Naive B cell (primary cell): ENCODE measurements around the gene FMNL2. TPM values are rescaled to one million over a fixed set of nuclear protein-coding genes. Genes with fewer than 3 reads are reported as not detected.

Experiments
- ATAC-seq, 2 donors: fragments of 150-1000 bp; cut with Tn5 transposase; 2 replicates each; pipeline ENCODE4 v1.10.0; 2021; ENCODE audit warnings: low read depth in 2 of 2, mild to moderate bottlenecking in 2 of 2, moderate library complexity in 2 of 2
- DNase-seq: peaks from one replicate; pipeline ENCODE4 v3.0.0; 2022
- H3K27ac Mint-ChIP-seq, 6 donors: one replicate each; pipeline ENCODE4 v1.8.0; 2020 to 2022; ENCODE audit warnings: mild to moderate bottlenecking in 6 of 6, mixed read lengths in 6 of 6, moderate library complexity in 5 of 6, inconsistent platforms in 2 of 6
- H3K27me3 Mint-ChIP-seq, 3 donors: one replicate each; pipeline ENCODE4 v1.8.0; 2021 to 2022; ENCODE audit warnings: mixed read lengths in 3 of 3, mild to moderate bottlenecking in 1 of 3
- H3K36me3 Mint-ChIP-seq, 2 donors: one replicate each; pipeline ENCODE4 v1.8.0; 2020 to 2022; ENCODE audit warnings: mixed read lengths in 2 of 2, inconsistent platforms in 1 of 2, mild to moderate bottlenecking in 1 of 2
- H3K4me1 Mint-ChIP-seq, 3 donors: one replicate each; pipeline ENCODE4 v1.8.0; 2020 to 2022; ENCODE audit warnings: mixed read lengths in 3 of 3, inconsistent platforms in 1 of 3, mild to moderate bottlenecking in 1 of 3, moderate library complexity in 1 of 3
- H3K4me3 Mint-ChIP-seq, 8 donors: one replicate each; pipeline ENCODE4 v1.8.0; 2020 to 2022; ENCODE audit warnings: mild to moderate bottlenecking in 8 of 8, mixed read lengths in 8 of 8, moderate library complexity in 8 of 8, inconsistent platforms in 2 of 8
- H3K9me3 Mint-ChIP-seq, 7 donors: one replicate each; pipeline ENCODE4 v1.8.0; 2020 to 2022; ENCODE audit warnings: mixed read lengths in 7 of 7, mild to moderate bottlenecking in 5 of 7, inconsistent platforms in 2 of 7, moderate library complexity in 1 of 7
- polyA plus RNA-seq, 6 donors: library from polyadenylated mRNA; unstranded; fragments of 300-500 nt; fragmentation: Illumina TruSeq; gene quantifications; one replicate each; pipeline ENCODE4 v1.2.3, GENCODE V29; 2021; ENCODE audit warnings: low read depth in 6 of 6

Gene FMNL2
- polyA plus RNA-seq, 6 donors from 2014 or later, result 0.08 to 1.4 (median 0.61) TPM

DNA sequence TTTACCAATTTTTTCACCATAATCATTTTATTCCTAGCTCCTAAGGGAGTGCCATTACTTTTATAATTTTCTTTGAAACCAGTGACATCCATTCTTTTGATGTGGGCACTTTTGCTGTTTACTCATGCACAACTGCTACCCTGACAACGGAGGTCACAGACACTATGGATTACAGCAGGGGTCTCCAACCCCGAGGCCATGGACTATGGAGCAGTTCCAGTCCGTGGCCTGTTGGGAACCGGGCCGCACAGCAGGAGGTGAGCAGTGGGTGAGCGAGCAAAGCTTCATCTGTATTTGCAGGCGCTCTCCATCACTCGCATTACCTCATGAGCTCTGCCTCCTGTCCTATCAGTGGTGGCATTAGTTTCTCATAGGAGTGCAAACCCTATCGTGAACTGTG lies 347.7 kb downstream of the FMNL2 start:
- no peak for DNase-seq
- Mint-ChIP-seq H3K36me3 (peaks cover 13 to 20% of the 10 kb centered on the region in 2 donors), H3K9me3 (no peaks in the 10 kb centered on the region), H3K27me3 (no peaks in the 10 kb centered on the region), H3K27ac (peak overlapping the region in 2 of 6 donors; percentile 18 to 31), H3K4me3 (no peak overlapping the region), H3K4me1 (peaks cover 7 to 17% (median 13%) of the 10 kb centered on the region in 3 donors)
- ATAC-seq, result no peak

DNA sequence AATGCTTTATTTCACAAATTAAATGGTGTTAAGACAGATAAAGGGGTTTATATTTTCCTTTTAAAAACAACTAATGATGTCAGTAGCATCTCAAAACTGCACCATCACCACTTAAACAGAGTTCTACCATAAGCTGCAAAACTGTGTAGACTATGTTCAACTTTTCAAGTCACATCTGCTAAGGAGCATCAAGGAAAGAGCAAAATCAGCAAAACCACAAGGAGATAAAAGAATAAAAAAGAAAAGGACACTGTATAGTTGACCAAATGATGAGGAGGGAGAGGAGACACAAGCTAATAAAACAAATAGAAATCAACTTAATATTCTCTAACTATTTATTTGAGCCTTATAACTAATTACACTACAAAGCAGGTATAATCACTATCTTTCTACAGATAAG lies 348.4 kb downstream of the FMNL2 start:
- no peak overlapping the region for H3K4me3 Mint-ChIP-seq
- DNase-seq (no peak), ATAC-seq (no peak)
- no peaks in the 10 kb centered on the region for H3K9me3 Mint-ChIP-seq
- H3K4me1 Mint-ChIP-seq, result peaks cover 7 to 17% (median 13%) of the 10 kb centered on the region in 3 donors
- peaks cover 13 to 21% of the 10 kb centered on the region in 2 donors for H3K36me3 Mint-ChIP-seq
- peak overlapping the region in 1 of 6 donors; percentile 2 for H3K27ac Mint-ChIP-seq
- no peaks in the 10 kb centered on the region for H3K27me3 Mint-ChIP-seq

- H3K36me3 Mint-ChIP-seq, result peaks cover 8 to 13% of the 10 kb centered on the region in 2 donors
- DNase-seq (no peak), ATAC-seq (no peak)
- H3K27me3 Mint-ChIP-seq, result no peaks in the 10 kb centered on the region
- H3K4me1 Mint-ChIP-seq, result peaks cover 7 to 17% (median 13%) of the 10 kb centered on the region in 3 donors
- H3K9me3 Mint-ChIP-seq, result no peaks in the 10 kb centered on the region
- peak overlapping the region in 1 of 6 donors; percentile 21 for H3K27ac Mint-ChIP-seq
- no peak overlapping the region for H3K4me3 Mint-ChIP-seq
These were observed 351.3 kb downstream of the FMNL2 start for GRCh38 chr2:152686321-152686720.

DNA sequence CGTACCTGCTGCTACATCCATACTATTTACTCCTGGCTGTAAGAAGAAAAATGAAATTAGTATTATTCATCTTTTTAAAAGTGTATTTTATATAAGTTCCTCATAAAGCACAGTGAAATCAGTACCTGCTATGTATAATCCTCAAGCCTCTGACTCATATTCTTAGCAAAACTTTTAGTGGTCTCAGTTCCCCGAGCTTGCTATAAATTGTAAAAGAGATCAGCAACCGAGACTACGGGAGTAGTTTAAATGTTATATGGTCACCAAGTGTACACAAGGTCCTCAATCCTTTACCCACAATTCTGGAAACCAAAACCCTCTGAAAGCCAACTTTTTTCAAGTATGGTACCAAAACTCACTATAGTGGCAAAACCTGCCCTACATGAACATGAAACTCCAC lies 358.1 kb downstream of the FMNL2 start:
- no peak overlapping the region for H3K4me3 Mint-ChIP-seq

GRCh38 chr2:152694161-152694661 lies 359.2 kb downstream of the FMNL2 start:
- Mint-ChIP-seq H3K9me3 (no peaks in the 10 kb centered on the region), H3K4me3 (peak overlapping the region in 6 of 8 donors; percentile 35 to 80 (median 56)), H3K27me3 (no peaks in the 10 kb centered on the region), H3K4me1 (peaks cover 6 to 33% (median 13%) of the 10 kb centered on the region in 3 donors), H3K27ac (peak overlapping the region in 5 of 6 donors; percentile 74 to 86 (median 79)), H3K36me3 (no peaks in the 10 kb centered on the region)
- DNase-seq (no peak), ATAC-seq (peak; percentile 57 to 67)

More for the DNA sequence above, 358.1 kb downstream of the FMNL2 start:
- Mint-ChIP-seq H3K36me3 (no peaks in the 10 kb centered on the region), H3K9me3 (no peaks in the 10 kb centered on the region), H3K27ac (peak overlapping the region in 1 of 6 donors; percentile 82), H3K27me3 (no peaks in the 10 kb centered on the region), H3K4me1 (peaks cover 6 to 29% (median 13%) of the 10 kb centered on the region in 3 donors)
- no peak for ATAC-seq
- no peak for DNase-seq

- Mint-ChIP-seq H3K27me3 (no peaks in the 10 kb centered on the region), H3K9me3 (no peaks in the 10 kb centered on the region), H3K4me1 (peaks cover 11 to 38% (median 18%) of the 10 kb centered on the region in 3 donors), H3K27ac (peak overlapping the region in 2 of 6 donors; percentile 20 to 37), H3K36me3 (no peaks in the 10 kb centered on the region), H3K4me3 (no peak overlapping the region)
- DNase-seq (no peak), ATAC-seq (no peak)
These were observed 360.8 kb downstream of the FMNL2 start for GRCh38 chr2:152695763-152696162.

GRCh38 chr2:152696476-152696875 lies 361.5 kb downstream of the FMNL2 start:
- Mint-ChIP-seq H3K9me3 (peaks cover 0 to 4% (median 0%) of the 10 kb centered on the region in 7 donors), H3K4me1 (peaks cover 16 to 41% (median 20%) of the 10 kb centered on the region in 3 donors), H3K27ac (no peak overlapping the region), H3K36me3 (peaks cover 1 to 6% of the 10 kb centered on the region in 2 donors), H3K27me3 (no peaks in the 10 kb centered on the region), H3K4me3 (peak overlapping the region in 1 of 8 donors; percentile 15)
- no peak for DNase-seq
- ATAC-seq, result no peak

Other genes with a start within 250 kb of the FMNL2 start
- gene CACNB4, start 236.1 kb upstream of the FMNL2 start, polyA plus RNA-seq, result 1 to 10 TPM in 1 of 6 donors, under 1 TPM in 1, not detected in 4; 0.10 to 3.2 TPM
- 1 to 10 TPM; 2.8 to 9.8 (median 7.6) TPM for gene STAM2, start 159.4 kb upstream of the FMNL2 start, polyA plus RNA-seq